GM12892 (cell line): ENCODE measurements around the gene ARNT2.

Experiments
- POLR2A ChIP-seq: IDR thresholded peaks from 2 replicates; pipeline ENCODE4 v1.6.1; 2011; ENCODE audit warnings: low read depth, low read length, control low read depth
- TAF1 ChIP-seq: IDR thresholded peaks from 2 replicates; pipeline ENCODE4 v1.6.1; 2011; ENCODE audit warnings: low read depth, mild to moderate bottlenecking, control low read depth, low read length, borderline replicate concordance

DNA sequence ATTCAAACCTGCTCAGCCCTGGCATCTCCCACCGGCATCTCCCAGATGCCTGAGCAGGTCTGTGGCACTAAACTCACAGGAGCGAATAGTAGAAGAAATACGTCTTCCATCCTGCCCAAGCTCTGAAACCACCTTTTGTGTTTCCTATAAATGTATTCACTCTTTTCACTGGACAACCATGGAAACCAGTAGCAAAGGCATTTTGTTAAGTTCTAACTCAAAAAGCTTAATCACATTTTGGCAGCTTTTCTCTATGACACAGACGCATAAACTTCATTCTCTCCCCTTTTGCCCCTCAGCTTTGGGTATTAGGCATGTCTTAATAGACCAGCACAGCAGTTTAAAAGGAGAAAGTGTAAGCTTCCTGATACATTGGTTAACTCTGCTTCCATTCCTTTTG lies 24.5 kb upstream of the ARNT2 start:
- TF ChIP-seq POLR2A (no peak), TAF1 (no peak)
